H1 (cell line): Measurements from ENCODE around the gene LIPE. TPM values are rescaled to one million over a fixed set of nuclear protein-coding genes. Genes with fewer than 3 reads are reported as not detected.

ENCODE experiments used
- CTCF ChIA-PET: fragments of 300-600 bp; sonication (Branson Sonifier 250); formaldehyde crosslinking; loops from one replicate; lab custom pipeline; 2021; ENCODE audit not compliant: partially characterized antibody; lab: Charles Lee
- POLR2A ChIA-PET: fragments of 300-600 bp; sonication (Branson Sonifier 250); formaldehyde crosslinking; loops from one replicate; lab custom pipeline; 2021; ENCODE audit warnings: inconsistent platforms; ENCODE audit not compliant: partially characterized antibody; lab: Charles Lee
- DNase-seq, 2 experiments: peaks; one replicate each; pipeline versions ENCODE4 v3.0.0 to v3.0.0-alpha.2; 2010 to 2022; ENCODE audit warnings: low spot score in 2 of 2, low read depth in 1 of 2, mixed read lengths in 1 of 2
- FAIRE-seq: peaks from 2 replicates; lab custom pipeline; 2011; peaks lifted over from hg19 to GRCh38; lab: Jason Lieb, UNC
- H2AFZ ChIP-seq: 2 replicates; pipeline ENCODE4 v1.8.1; 2012; ENCODE audit warnings: low read length, inconsistent platforms
- H2AK5ac ChIP-seq: 2 replicates; pipeline ENCODE4 v1.6.1; 2013; ENCODE audit warnings: low read depth, low read length
- H2BK120ac ChIP-seq: replicated peaks from 2 replicates; pipeline ENCODE3; 2013; ENCODE audit warnings: low read depth, low read length, inconsistent platforms
- H2BK12ac ChIP-seq: 2 replicates; pipeline ENCODE4 v1.6.1; 2013; ENCODE audit warnings: low read depth, low read length
- H2BK15ac ChIP-seq: 2 replicates; pipeline ENCODE4 v1.6.1; 2013; ENCODE audit warnings: low read length
- H2BK20ac ChIP-seq: 2 replicates; pipeline ENCODE4 v1.6.1; 2013; ENCODE audit warnings: low read length
- H2BK5ac ChIP-seq: 2 replicates; pipeline ENCODE4 v1.6.1; 2013; ENCODE audit warnings: low read depth, low read length
- H3K14ac ChIP-seq: 2 replicates; pipeline ENCODE4 v1.6.1; 2013; ENCODE audit warnings: inconsistent platforms; ENCODE audit not compliant: insufficient read length
- H3K18ac ChIP-seq: 2 replicates; pipeline ENCODE4 v1.6.1; 2013; ENCODE audit warnings: low read length; ENCODE audit errors: extremely low read depth
- H3K23ac ChIP-seq: 2 replicates; pipeline ENCODE4 v1.6.1; 2013; ENCODE audit warnings: inconsistent platforms; ENCODE audit not compliant: insufficient read length
- H3K23me2 ChIP-seq: 2 replicates; pipeline ENCODE4 v1.6.1; 2013; ENCODE audit warnings: low read depth, low read length
- H3K27ac ChIP-seq: 2 replicates; pipeline ENCODE4 v1.6.1; 2011; ENCODE audit warnings: low read depth, low read length, inconsistent platforms
- H3K27me3 ChIP-seq, 4 experiments: replicated peaks in 1 of 4; 1 replicate in 1 of 4; 2 replicates in 3 of 4; pipeline versions ENCODE4 v1.6.1 to v1.8.1; 2011 to 2013; ENCODE audit warnings: low read length in 3 of 4, mild to moderate bottlenecking in 3 of 4, inconsistent platforms in 2 of 4, mixed read lengths in 2 of 4, moderate library complexity in 1 of 4; ENCODE audit not compliant: control insufficient read depth in 3 of 4, insufficient read depth in 3 of 4; ENCODE audit errors: extremely low read depth in 1 of 4
- H3K36me3 ChIP-seq, 4 experiments: 2 replicates each; pipeline versions ENCODE4 v1.6.1 to v1.8.1; 2011 to 2013; ENCODE audit warnings: mild to moderate bottlenecking in 4 of 4, low read length in 3 of 4, moderate library complexity in 2 of 4, control low read depth in 1 of 4, inconsistent platforms in 1 of 4; ENCODE audit not compliant: insufficient read depth in 4 of 4, control insufficient read depth in 2 of 4
- H3K4ac ChIP-seq: replicated peaks from 2 replicates; pipeline ENCODE3; 2013; ENCODE audit warnings: low read length, low read depth, mixed read lengths, inconsistent platforms; ENCODE audit not compliant: insufficient read length
- H3K4me1 ChIP-seq, 4 experiments: replicated peaks in 1 of 4; 1 replicate in 1 of 4; 2 replicates in 3 of 4; pipeline versions ENCODE4 v1.6.1 to v1.8.1; 2011 to 2013; ENCODE audit warnings: low read length in 3 of 4, inconsistent platforms in 2 of 4, mixed read lengths in 1 of 4; ENCODE audit not compliant: insufficient read depth in 4 of 4, control insufficient read depth in 3 of 4
- H3K4me2 ChIP-seq, 2 experiments: 2 replicates each; pipeline versions ENCODE4 v1.6.1 to v1.8.1; 2011 to 2013; ENCODE audit warnings: low read depth in 2 of 2, low read length in 2 of 2, control low read depth in 1 of 2, inconsistent platforms in 1 of 2, mild to moderate bottlenecking in 1 of 2; ENCODE audit not compliant: insufficient read depth in 1 of 2
- H3K4me3 ChIP-seq, 4 experiments: fragments of 200-600, 300-600 bp in 1 of 4; sonication (generic), shearing (Covaris generic), sonication (Bioruptor Twin) in 1 of 4; 2 replicates each; pipeline versions ENCODE4 v1.5.1 to v1.8.1; 2011 to 2016; ENCODE audit warnings: low read length in 4 of 4, low read depth in 3 of 4, control low read depth in 2 of 4, inconsistent platforms in 2 of 4, mild to moderate bottlenecking in 2 of 4, mixed read lengths in 1 of 4, moderate library complexity in 1 of 4; ENCODE audit not compliant: insufficient read depth in 2 of 4; ENCODE audit errors: extremely low read depth in 1 of 4
- H3K56ac ChIP-seq: replicated peaks from 2 replicates; pipeline ENCODE3; 2013; ENCODE audit warnings: low read depth, mild to moderate bottlenecking, mixed read lengths, low read length, inconsistent platforms; ENCODE audit not compliant: insufficient read length
- H3K79me1 ChIP-seq: 2 replicates; pipeline ENCODE4 v1.6.1; 2013; ENCODE audit warnings: low read depth, low read length, control low read depth
- H3K79me2 ChIP-seq, 2 experiments: 2 replicates each; pipeline versions ENCODE4 v1.6.1 to v1.8.1; 2012 to 2013; ENCODE audit warnings: low read length in 2 of 2, mild to moderate bottlenecking in 2 of 2, inconsistent platforms in 1 of 2; ENCODE audit not compliant: insufficient read depth in 2 of 2, control insufficient read depth in 1 of 2
- H3K9ac ChIP-seq, 4 experiments: replicated peaks in 1 of 4; 1 replicate in 1 of 4; 2 replicates in 3 of 4; pipeline versions ENCODE4 v1.6.1 to v1.8.1; 2011 to 2013; ENCODE audit warnings: low read depth in 3 of 4, low read length in 3 of 4, control low read depth in 2 of 4, mild to moderate bottlenecking in 2 of 4, moderate library complexity in 2 of 4, inconsistent platforms in 1 of 4; ENCODE audit errors: extremely low read depth in 1 of 4
- H3K9me3 ChIP-seq, 2 experiments: 2 replicates each; pipeline versions ENCODE4 v1.6.1 to v1.8.1; 2012 to 2013; ENCODE audit warnings: mild to moderate bottlenecking in 2 of 2, moderate library complexity in 2 of 2, control low read depth in 1 of 2, inconsistent platforms in 1 of 2, low read depth in 1 of 2, low read length in 1 of 2, mixed read lengths in 1 of 2; ENCODE audit not compliant: insufficient read depth in 2 of 2
- H4K20me1 ChIP-seq, 2 experiments: replicated peaks in 1 of 2; 2 replicates each; pipeline versions ENCODE3 to v1.8.1; 2011 to 2013; ENCODE audit warnings: inconsistent platforms in 2 of 2, low read length in 2 of 2, mild to moderate bottlenecking in 1 of 2; ENCODE audit not compliant: insufficient read depth in 2 of 2, control insufficient read depth in 1 of 2
- H4K5ac ChIP-seq: 2 replicates; pipeline ENCODE4 v1.6.1; 2013; ENCODE audit warnings: low read length, low read depth, mixed read lengths, inconsistent platforms; ENCODE audit not compliant: insufficient read length
- H4K8ac ChIP-seq: 2 replicates; pipeline ENCODE4 v1.8.0; 2013; ENCODE audit warnings: mild to moderate bottlenecking, moderate library complexity, low read length, inconsistent platforms; ENCODE audit not compliant: insufficient read depth; ENCODE audit errors: extremely low read depth
- H4K91ac ChIP-seq: replicated peaks from 2 replicates; pipeline ENCODE3; 2013; ENCODE audit warnings: low read length, mixed read lengths, inconsistent platforms; ENCODE audit not compliant: insufficient read length
- CBX8 ChIP-seq: fragments of 300-800, 300-1000 bp; sonication (generic); IDR thresholded peaks from 2 replicates; pipeline ENCODE4 v1.7.1; 2016; ENCODE audit warnings: low read depth, low read length, borderline replicate concordance
- MAFK ChIP-seq: IDR thresholded peaks from 2 replicates; pipeline ENCODE4 v1.6.1; 2012; ENCODE audit warnings: low read depth, mild to moderate bottlenecking, improper control_type of control experiment, low read length
- RFX5 ChIP-seq: IDR thresholded peaks from 2 replicates; pipeline ENCODE4 v1.6.1; 2011; ENCODE audit warnings: low read depth, low read length, improper control_type of control experiment, borderline replicate concordance
- SRF ChIP-seq: IDR thresholded peaks from 2 replicates; pipeline ENCODE4 v1.6.1; 2011; ENCODE audit warnings: mild to moderate bottlenecking, low read depth, low read length, moderate library complexity
- WGBS, 2 experiments: shearing (Covaris generic) in 1 of 2; methylation state at CpG; one replicate each; pipeline versions ENCODE4 v1.1.6 to v1.1.7; 2013 to 2015; ENCODE audit warnings: low lambda C conversion rate in 2 of 2, mixed read lengths in 2 of 2, inconsistent platforms in 1 of 2, low coverage in 1 of 2, missing lambda C conversion rate in 1 of 2; ENCODE audit not compliant: insufficient replicate concordance in 2 of 2, insufficient coverage in 1 of 2, insufficient read length in 1 of 2; ENCODE audit errors: extremely low coverage in 1 of 2, missing lambda C conversion rate in 1 of 2; 5-methylcytosine and 5-hydroxymethylcytosine counted together
- polyA plus RNA-seq, 7 experiments: library from polyadenylated mRNA; depleted of rRNA in 3 of 7; stranded (reverse) in 5 of 7; unstranded in 2 of 7; fragments of >200 nt in 5 of 7; fragments of 200-250 nt in 2 of 7; gene quantifications; 1 replicate in 5 of 7; 2 replicates in 1 of 7; 4 replicates in 1 of 7; pipeline versions ENCODE4 v1.2.1 to v1.2.3, GENCODE V29; 2011 to 2013; ENCODE audit warnings: missing spikeins in 2 of 7, mixed read lengths in 2 of 7
- total RNA-seq: library from RNA; stranded (reverse); fragmentation: NEBNext Ultra II Directional; extraction: Animal tissue kit (Norgen Biotek cat#: 25700); gene quantifications from 2 replicates; pipeline ENCODE4 v1.2.1, GENCODE V29; 2021

Gene LIPE
- total and polyA plus RNA-seq, 2 of the 8 experiments (the other 6 are each of a cell fraction or from before 2014, with no cell fraction given), result 8.7 to 15.9 TPM

DNA sequence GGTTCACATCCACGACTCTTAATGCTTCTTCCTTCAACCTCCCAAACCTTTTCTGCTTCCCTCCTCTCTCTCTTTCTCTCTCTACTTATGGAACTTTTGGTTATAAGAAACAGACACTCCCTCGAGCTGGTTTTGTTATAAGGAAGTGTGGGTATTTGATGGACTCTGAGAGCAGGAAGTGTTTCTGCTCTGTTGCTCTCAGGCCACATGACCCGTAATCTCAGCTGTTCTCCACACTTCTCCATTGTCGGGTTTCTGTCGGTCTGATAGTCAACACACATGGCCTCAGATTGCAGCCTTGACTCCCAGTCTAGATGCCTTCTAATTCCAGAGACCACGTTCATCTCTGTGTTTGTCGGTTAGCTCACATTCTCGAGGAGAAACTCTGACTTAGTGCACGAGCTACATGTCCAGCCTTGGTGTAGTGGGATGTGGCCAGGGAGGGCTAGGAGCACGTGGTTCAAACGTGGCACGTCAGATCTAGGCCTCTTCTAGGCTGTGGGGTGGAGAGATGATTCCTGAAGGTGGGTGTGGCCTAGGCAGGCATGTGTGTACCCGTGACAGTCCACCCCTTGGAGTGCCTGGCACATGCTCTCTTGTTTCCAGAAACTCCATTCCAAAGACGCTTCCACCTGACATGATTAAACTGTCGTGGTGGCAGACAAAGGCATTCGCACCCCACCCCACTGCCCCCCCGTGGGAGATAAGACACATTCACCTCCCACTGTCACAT, 63.4 kb downstream of the LIPE start:
- no peak overlapping the region for H3K56ac ChIP-seq
- no peak overlapping the region for H2AFZ ChIP-seq
- H3K23ac ChIP-seq, result no peak overlapping the region
- H2AK5ac ChIP-seq, result peak overlapping the region; percentile 53; the same call in 1 of the 2 replicates
- H2BK5ac ChIP-seq, result 0 out of 2 replicates have a peak overlapping the region, but pooled peaks have one; percentile 24
- FAIRE-seq (no peak), DNase-seq (no peak)
- H4K91ac ChIP-seq, result no peak overlapping the region
- WGBS, 2 experiments, result 86% methylated on average over 17 of the region's 17 CpGs; no CpG with 5 or more reads in 1 of the 2 experiments
- POLR2A ChIA-PET, result interaction anchor here (1.2 to 1.9 kb wide), 2 partner anchors 15 to 121 kb away, joined by 3 to 8 read pairs; partner anchors contain the start of gene GSK3A
- no peak overlapping the region for H3K4me3 ChIP-seq
- peaks cover 0 to 2% of the 10 kb centered on the region in 2 experiments for H4K20me1 ChIP-seq
- peaks cover 0 to 14% (median 8%) of the 10 kb centered on the region in 4 experiments; a peak in 6 of 7 replicates for H3K4me1 ChIP-seq
- no peak overlapping the region for H3K18ac ChIP-seq
- no peak overlapping the region for H2BK120ac ChIP-seq
- H3K23me2 ChIP-seq, result no peaks in the 10 kb centered on the region
- no peak overlapping the region for H3K9ac ChIP-seq
- H2BK15ac ChIP-seq, result peak overlapping the region; percentile 72; the same call in 1 of the 2 replicates
- no peak for TF ChIP-seq RFX5
- no peak for TF ChIP-seq MAFK
- TF ChIP-seq SRF, result no peak
- no peak for TF ChIP-seq CBX8
- H3K36me3 ChIP-seq, result peaks cover 5 to 13% (median 6%) of the 10 kb centered on the region in 4 experiments; a peak in 7 of 8 replicates
- H3K79me1 ChIP-seq, result peaks cover 2% of the 10 kb centered on the region; the same call in 1 of the 2 replicates
- no peaks in the 10 kb centered on the region for H3K79me2 ChIP-seq
- no peak overlapping the region for H3K4ac ChIP-seq
- H3K4me2 ChIP-seq, result no peak overlapping the region
- no peak overlapping the region for H2BK20ac ChIP-seq
- CTCF ChIA-PET, result interaction anchor here (0.6 to 1.8 kb wide), 4 partner anchors 21 to 267 kb away, joined by 3 to 9 read pairs (median 3); no protein-coding TSS in a partner anchor
- peaks cover 0 to 6% of the 10 kb centered on the region in 2 experiments; a peak in 1 of 4 replicates for H3K9me3 ChIP-seq
- H2BK12ac ChIP-seq, result no peak overlapping the region
- no peak overlapping the region for H3K14ac ChIP-seq
- H3K27ac ChIP-seq, result no peak overlapping the region
- H3K27me3 ChIP-seq, result no peaks in the 10 kb centered on the region
- no peak overlapping the region for H4K5ac ChIP-seq
- no peak overlapping the region for H4K8ac ChIP-seq
